GM18873 (cell line): ENCODE data around the gene THSD7A.

Experiments used
- ATAC-seq: cut with Tn5 transposase; IDR thresholded peaks from one replicate; pipeline ENCODE4 v1.9.1; 2021; ENCODE audit warnings: mild to moderate bottlenecking, moderate library complexity, moderate number of reproducible peaks; ENCODE audit not compliant: unreplicated experiment, low FRiP score

THSD7A gene

GRCh38 chr7:11707606-11708193 lies 124.3 kb downstream of the THSD7A start:
- ATAC-seq: no peak

- ATAC-seq: no peak
Measured at GRCh38 chr7:11706666-11707605, 125.1 kb downstream of the THSD7A start.

GRCh38 chr7:11703829-11704228 lies 128.2 kb downstream of the THSD7A start:
- no peak for ATAC-seq

GRCh38 chr7:11702938-11703337 lies 129.1 kb downstream of the THSD7A start:
- no peak for ATAC-seq

- ATAC-seq: no peak
Measured at GRCh38 chr7:11701829-11702560, 130.0 kb downstream of the THSD7A start.

GRCh38 chr7:11699666-11700065 lies 132.3 kb downstream of the THSD7A start:
- no peak for ATAC-seq

- ATAC-seq: no peak
Measured at GRCh38 chr7:11698384-11698871, 133.6 kb downstream of the THSD7A start.

GRCh38 chr7:11690395-11690794 lies 141.6 kb downstream of the THSD7A start:
- ATAC-seq: no peak

GRCh38 chr7:11689096-11689495 lies 142.9 kb downstream of the THSD7A start:
- no peak for ATAC-seq

- ATAC-seq: no peak
Measured at GRCh38 chr7:11681461-11681860, 150.5 kb downstream of the THSD7A start.

GRCh38 chr7:11675163-11675562 lies 156.8 kb downstream of the THSD7A start:
- no peak for ATAC-seq

GRCh38 chr7:11668727-11669126 lies 163.3 kb downstream of the THSD7A start:
- no peak for ATAC-seq

GRCh38 chr7:11667810-11668185 lies 164.2 kb downstream of the THSD7A start:
- no peak for ATAC-seq

GRCh38 chr7:11667071-11667809 lies 164.8 kb downstream of the THSD7A start:
- no peak for ATAC-seq

GRCh38 chr7:11665357-11665756 lies 166.6 kb downstream of the THSD7A start:
- no peak for ATAC-seq

- ATAC-seq: no peak
Measured at GRCh38 chr7:11655642-11656041, 176.4 kb downstream of the THSD7A start.

- ATAC-seq: no peak
Measured at GRCh38 chr7:11655163-11655562, 176.8 kb downstream of the THSD7A start.

- no peak for ATAC-seq
Measured at GRCh38 chr7:11650500-11650899, 181.5 kb downstream of the THSD7A start.

- ATAC-seq: no peak
Measured at GRCh38 chr7:11650030-11650429, 182.0 kb downstream of the THSD7A start.

- no peak for ATAC-seq
Measured at GRCh38 chr7:11648980-11649379, 183.0 kb downstream of the THSD7A start.
